HepG2 (cell line): ENCODE measurements around the gene PTPRM. TPM values are rescaled to one million over a fixed set of nuclear protein-coding genes. Genes with fewer than 3 reads are reported as not detected.
A peak's percentile ranks its signal among the peaks of the same experiment; 100 is the strongest.

Source experiments
- ATAC-seq: fragments of 200-7000 bp; cut with Tn5 transposase; 3 replicates; pipeline ENCODE4 v1.9.1; 2020; ENCODE audit warnings: mild to moderate bottlenecking, moderate library complexity
- BruUV-seq: library from RNA; stranded (reverse); fragments of 400-500 nt; replicated peaks from 2 replicates; lab custom pipeline; 2021; lab: Mats Ljungman, UMichigan
- CTCF ChIA-PET: fragments of 300-600 bp; formaldehyde crosslinking; extraction: SDS; loops from one replicate; lab custom pipeline; 2021; ENCODE audit warnings: low total read pairs, inconsistent platforms, low intra/inter-chr PET ratio; lab: Yijun Ruan, JAX
- POLR2A ChIA-PET: fragments of 350-600 bp; sonication (Branson Sonifier 250); formaldehyde crosslinking; loops from one replicate; lab custom pipeline; 2020; ENCODE audit warnings: antibody characterized with exemption, inconsistent platforms; lab: Yijun Ruan, JAX
- DNase-seq: peaks from one replicate; pipeline ENCODE4 v3.0.0-alpha.2; 2015; ENCODE audit warnings: low spot score
- FAIRE-seq: peaks from 3 replicates; lab custom pipeline; 2011; peaks lifted over from hg19 to GRCh38; lab: Jason Lieb, UNC
- H2AFZ ChIP-seq: one replicate; pipeline ENCODE4 v1.6.1; 2011; ENCODE audit warnings: low read length, inconsistent platforms
- H3K27ac ChIP-seq: fragments of 300-600 bp; 3 replicates; pipeline ENCODE4 v1.8.0; 2011; ENCODE audit warnings: mixed run types, mild to moderate bottlenecking, mixed read lengths, low read length, inconsistent platforms; ENCODE audit not compliant: insufficient read depth; ENCODE audit errors: extremely low read length
- H3K27me3 ChIP-seq, 2 experiments: fragments of 200-600 bp in 1 of 2; 2 replicates in 1 of 2; 3 replicates in 1 of 2; pipeline versions ENCODE4 v1.6.0 to v1.8.0; 2011; ENCODE audit warnings: low read length in 2 of 2, mild to moderate bottlenecking in 2 of 2, moderate library complexity in 2 of 2, inconsistent platforms in 1 of 2; ENCODE audit not compliant: insufficient read depth in 2 of 2, control insufficient read depth in 1 of 2
- H3K36me3 ChIP-seq, 2 experiments: fragments of 200-600 bp in 1 of 2; replicated peaks in 1 of 2; 2 replicates in 1 of 2; 3 replicates in 1 of 2; pipeline versions ENCODE4 v1.5.1 to v1.8.0; 2011; ENCODE audit warnings: low read length in 2 of 2, inconsistent platforms in 1 of 2; ENCODE audit not compliant: insufficient read depth in 2 of 2, control insufficient read depth in 1 of 2
- H3K4me1 ChIP-seq: 2 replicates; pipeline ENCODE4 v1.5.1; 2012; ENCODE audit warnings: low read length, inconsistent platforms; ENCODE audit not compliant: insufficient read depth
- H3K4me2 ChIP-seq: 2 replicates; pipeline ENCODE4 v1.6.0; 2011; ENCODE audit warnings: low read depth, low read length, inconsistent platforms
- H3K4me3 ChIP-seq, 3 experiments: fragments of 200-600 bp in 1 of 3; sonication (generic), shearing (Covaris generic) in 1 of 3; replicated peaks in 1 of 3; 2 replicates each; pipeline ENCODE4 v1.5.1; 2011 to 2016; ENCODE audit warnings: low read length in 3 of 3, inconsistent platforms in 2 of 3, low read depth in 2 of 3, mild to moderate bottlenecking in 2 of 3, control low read depth in 1 of 3, mixed read lengths in 1 of 3; ENCODE audit not compliant: insufficient read depth in 1 of 3
- H3K79me2 ChIP-seq: one replicate; pipeline ENCODE4 v1.6.1; 2011; ENCODE audit warnings: low read length, inconsistent platforms; ENCODE audit not compliant: insufficient read depth
- H3K9ac ChIP-seq: 2 replicates; pipeline ENCODE4 v1.6.0; 2011; ENCODE audit warnings: mild to moderate bottlenecking, low read depth, low read length, inconsistent platforms; ENCODE audit not compliant: insufficient read depth
- H3K9me3 ChIP-seq: 2 replicates; pipeline ENCODE4 v1.5.1; 2012; ENCODE audit warnings: mild to moderate bottlenecking, low read length
- H4K20me1 ChIP-seq: 2 replicates; pipeline ENCODE4 v1.6.0; 2011; ENCODE audit warnings: inconsistent platforms, mild to moderate bottlenecking, low read length, moderate library complexity; ENCODE audit not compliant: insufficient read depth
- HDAC6 ChIP-seq: fragments of 200-600 bp; sonication (generic); IDR thresholded peaks from 2 replicates; pipeline ENCODE4 v1.7.0; 2017; ENCODE audit warnings: mild to moderate bottlenecking, antibody characterized with exemption, low read length, low read depth
- MTF1 ChIP-seq: sonication (generic); formaldehyde crosslinking; IDR thresholded peaks from 2 replicates; pipeline ENCODE4 v1.5.0; 2020; ENCODE audit warnings: missing genetic modification reagents
- MTF2 ChIP-seq: sonication (generic); formaldehyde crosslinking; IDR thresholded peaks from 2 replicates; pipeline ENCODE4 v1.5.0; 2020; ENCODE audit warnings: missing genetic modification reagents, borderline replicate concordance
- PPARG ChIP-seq: conservative IDR thresholded peaks from 2 replicates; pipeline ENCODE4 v1.6.1; 2016; ENCODE audit warnings: missing biosample characterization, missing genetic modification reagents
- ZNF318 ChIP-seq: sonication (generic); formaldehyde crosslinking; IDR thresholded peaks from 2 replicates; pipeline ENCODE4 v1.4.0; 2020; ENCODE audit warnings: mild to moderate bottlenecking, missing genetic modification reagents
- ZNF362 ChIP-seq: sonication (generic); formaldehyde crosslinking; IDR thresholded peaks from 2 replicates; pipeline ENCODE4 v1.4.0; 2020; ENCODE audit warnings: missing genetic modification reagents, mild to moderate bottlenecking, borderline replicate concordance
- ZNF414 ChIP-seq: sonication (generic); formaldehyde crosslinking; IDR thresholded peaks from 2 replicates; pipeline ENCODE4 v1.5.0; 2020; ENCODE audit warnings: missing genetic modification reagents
- ZNF597 ChIP-seq: sonication (generic); formaldehyde crosslinking; IDR thresholded peaks from 2 replicates; pipeline ENCODE4 v1.5.0; 2020; ENCODE audit warnings: missing genetic modification reagents
- ZNF766 ChIP-seq: sonication (generic); formaldehyde crosslinking; IDR thresholded peaks from 2 replicates; pipeline ENCODE4 v1.5.0; 2020; ENCODE audit warnings: missing genetic modification reagents, borderline replicate concordance
- ZSCAN29 ChIP-seq: sonication (generic); formaldehyde crosslinking; conservative IDR thresholded peaks from 2 replicates; pipeline ENCODE4 v1.4.0; 2020; ENCODE audit warnings: mild to moderate bottlenecking, missing genetic modification reagents
- WGBS: methylation state at CpG from one replicate; pipeline ENCODE4 v1.1.6; 2017; ENCODE audit warnings: low lambda C conversion rate; 5-methylcytosine and 5-hydroxymethylcytosine counted together
- in situ Hi-C: cut with HindIII; loops from 2 replicates; pipeline ENCODE4 v1.10.0; 2017; ENCODE audit warnings: low pct_unique_long_range_greater_than_20kb; ENCODE audit not compliant: extremely low pct_ligation_motif_present
- intact Hi-C: fragments of 100-400 bp; cut with micrococcal nuclease; formaldehyde crosslinking; loops from one replicate; pipeline ENCODE4 v1.10.0; 2022; ENCODE audit not compliant: unreplicated experiment
- polyA plus RNA-seq, 8 experiments: library from polyadenylated mRNA; depleted of rRNA in 3 of 8; stranded (reverse) in 7 of 8; unstranded in 1 of 8; fragments of >200 nt; fragmentation: Illumina TruSeq in 4 of 8; extraction: Trizol in 4 of 8; gene quantifications; 2 replicates each; pipeline versions ENCODE4 v1.2.1 to v1.2.3, GENCODE V29; 2011 to 2016; ENCODE audit warnings: low read depth in 4 of 8, missing spikeins in 1 of 8, mixed read lengths in 1 of 8; ENCODE audit not compliant: insufficient read depth in 1 of 8
- total RNA-seq, 5 experiments: library from RNA; depleted of rRNA; stranded (reverse); fragments of >200 nt; fragmentation: Illumina TruSeq; extraction: Trizol; gene quantifications; 2 replicates each; pipeline ENCODE4 v1.2.3, GENCODE V29; 2016; ENCODE audit warnings: low read depth in 1 of 5

The PTPRM gene
- total and polyA plus RNA-seq, 2 of the 13 experiments (the other 11 are each of a cell fraction or from before 2014, with no cell fraction given) = 12.6 to 108 TPM

GRCh38 chr18:7559709-7560319 lies 7.3 kb upstream of the PTPRM start (continued):
- TF ChIP-seq ZNF766 (CRISPR knock-in tag) = no peak
- TF ChIP-seq ZSCAN29 (CRISPR knock-in tag) = no peak
- no peak for TF ChIP-seq MTF1 (CRISPR knock-in tag)
- no peak for TF ChIP-seq ZNF597
- TF ChIP-seq, all 625 proteins: peak for 0

- no peak for FAIRE-seq
- Histone ChIP-seq H3K36me3 (no peaks in the 10 kb centered on the region), H3K4me1 (peaks cover 28% of the 10 kb centered on the region), H3K4me2 (peak overlapping the region; percentile 50), H3K4me3 (peak overlapping the region in 1 of 3 experiments; percentile 5; a peak in 1 of 6 replicates), H3K27ac (no peak overlapping the region), H3K9me3 (no peaks in the 10 kb centered on the region), H3K79me2 (no peaks in the 10 kb centered on the region), H2AFZ (no peak overlapping the region), H3K9ac (no peak overlapping the region), H3K27me3 (peaks cover 0 to 14% of the 10 kb centered on the region in 2 experiments; a peak in 2 of 5 replicates), H4K20me1 (no peaks in the 10 kb centered on the region)
- CTCF ChIA-PET = no interaction called here
- no peak for ATAC-seq
- 0% methylated on average over 5 of the region's 7 CpGs for WGBS
- in situ Hi-C loops (no loop called here), intact Hi-C loops (no loop called here)
- no TSS peak for BruUV-seq
- DNase-seq = no peak
- POLR2A ChIA-PET = no interaction called here
- TF ChIP-seq ZNF414 = no peak
- TF ChIP-seq MTF2 (CRISPR knock-in tag) = no peak
- TF ChIP-seq ZNF318 (CRISPR knock-in tag) = no peak
- no peak for TF ChIP-seq ZNF362 (CRISPR knock-in tag)
- TF ChIP-seq HDAC6 = no peak
- no peak for TF ChIP-seq PPARG
These were observed 5.1 kb upstream of the PTPRM start for GRCh38 chr18:7561909-7562460.
